Posterior cingulate gyrus (tissue), 11 donors: ENCODE measurements around the gene MUC5B.
"Not testable (repeated sequence)": the region's sequence is repeated elsewhere in the genome, so short reads cannot be mapped to it uniquely, and the experiment has no call there.

Source experiments
- DNase-seq, 10 donors: peaks; one replicate each; pipeline versions ENCODE4 v3.0.0 to v3.0.0-alpha.2; 2020 to 2021; ENCODE audit warnings: mixed read lengths in 3 of 10
- intact Hi-C: fragments of 100-400 bp; cut with DNase I; formaldehyde crosslinking; loops from one replicate; pipeline ENCODE4 v1.15.1; 2023

MUC5B gene, protein sequence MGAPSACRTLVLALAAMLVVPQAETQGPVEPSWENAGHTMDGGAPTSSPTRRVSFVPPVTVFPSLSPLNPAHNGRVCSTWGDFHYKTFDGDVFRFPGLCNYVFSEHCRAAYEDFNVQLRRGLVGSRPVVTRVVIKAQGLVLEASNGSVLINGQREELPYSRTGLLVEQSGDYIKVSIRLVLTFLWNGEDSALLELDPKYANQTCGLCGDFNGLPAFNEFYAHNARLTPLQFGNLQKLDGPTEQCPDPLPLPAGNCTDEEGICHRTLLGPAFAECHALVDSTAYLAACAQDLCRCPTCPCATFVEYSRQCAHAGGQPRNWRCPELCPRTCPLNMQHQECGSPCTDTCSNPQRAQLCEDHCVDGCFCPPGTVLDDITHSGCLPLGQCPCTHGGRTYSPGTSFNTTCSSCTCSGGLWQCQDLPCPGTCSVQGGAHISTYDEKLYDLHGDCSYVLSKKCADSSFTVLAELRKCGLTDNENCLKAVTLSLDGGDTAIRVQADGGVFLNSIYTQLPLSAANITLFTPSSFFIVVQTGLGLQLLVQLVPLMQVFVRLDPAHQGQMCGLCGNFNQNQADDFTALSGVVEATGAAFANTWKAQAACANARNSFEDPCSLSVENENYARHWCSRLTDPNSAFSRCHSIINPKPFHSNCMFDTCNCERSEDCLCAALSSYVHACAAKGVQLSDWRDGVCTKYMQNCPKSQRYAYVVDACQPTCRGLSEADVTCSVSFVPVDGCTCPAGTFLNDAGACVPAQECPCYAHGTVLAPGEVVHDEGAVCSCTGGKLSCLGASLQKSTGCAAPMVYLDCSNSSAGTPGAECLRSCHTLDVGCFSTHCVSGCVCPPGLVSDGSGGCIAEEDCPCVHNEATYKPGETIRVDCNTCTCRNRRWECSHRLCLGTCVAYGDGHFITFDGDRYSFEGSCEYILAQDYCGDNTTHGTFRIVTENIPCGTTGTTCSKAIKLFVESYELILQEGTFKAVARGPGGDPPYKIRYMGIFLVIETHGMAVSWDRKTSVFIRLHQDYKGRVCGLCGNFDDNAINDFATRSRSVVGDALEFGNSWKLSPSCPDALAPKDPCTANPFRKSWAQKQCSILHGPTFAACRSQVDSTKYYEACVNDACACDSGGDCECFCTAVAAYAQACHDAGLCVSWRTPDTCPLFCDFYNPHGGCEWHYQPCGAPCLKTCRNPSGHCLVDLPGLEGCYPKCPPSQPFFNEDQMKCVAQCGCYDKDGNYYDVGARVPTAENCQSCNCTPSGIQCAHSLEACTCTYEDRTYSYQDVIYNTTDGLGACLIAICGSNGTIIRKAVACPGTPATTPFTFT (N-terminal part only)

DNA sequence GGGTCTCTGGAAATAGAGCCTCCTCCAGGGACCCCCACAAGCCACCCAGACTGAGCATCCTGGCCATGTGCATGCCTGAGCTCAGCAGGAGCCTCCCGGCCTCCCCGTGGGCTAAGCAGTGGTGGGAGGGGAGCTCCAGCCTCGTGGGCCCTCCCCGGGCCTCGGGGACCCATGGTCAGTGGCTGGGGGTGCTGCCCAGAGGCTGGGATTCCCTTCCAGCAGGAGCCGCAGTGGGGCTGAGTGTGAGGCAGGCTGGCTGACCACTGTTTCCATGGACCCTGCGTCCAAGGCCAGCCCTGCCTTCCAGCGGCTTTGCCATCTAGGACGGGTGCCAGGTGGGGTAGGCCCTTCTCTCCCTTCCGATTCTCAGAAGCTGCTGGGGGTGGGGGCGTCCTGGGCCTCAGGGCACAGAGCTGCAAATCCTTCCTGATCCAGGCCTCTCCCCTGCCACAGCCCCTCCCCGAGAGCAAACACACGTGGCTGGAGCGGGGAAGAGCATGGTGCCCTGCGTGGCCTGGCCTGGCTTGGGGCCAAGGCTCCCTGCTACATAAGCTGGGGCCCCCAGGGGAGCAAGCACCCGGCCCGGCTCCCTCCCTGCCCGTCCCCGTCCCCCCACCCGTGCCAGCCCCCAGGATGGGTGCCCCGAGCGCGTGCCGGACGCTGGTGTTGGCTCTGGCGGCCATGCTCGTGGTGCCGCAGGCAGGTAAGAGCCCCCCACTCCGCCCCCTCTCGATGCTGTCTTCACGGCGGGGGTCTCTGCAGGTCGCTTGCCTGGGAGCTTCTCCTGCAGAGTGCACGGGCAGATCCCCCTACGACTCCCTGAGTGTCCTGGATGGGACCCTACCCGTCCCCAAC, at the start of gene MUC5B:
MUC5B (plus strand) TSS at position 576 of the 855 bp plus-strand sequence; CDS start at position 634, 58 bp downstream.
- peak in 5 of 10 donors; percentile 8 to 76 (median 63) for DNase-seq
- intact Hi-C loops = no loop called here

GRCh38 chr11:1173396-1173795, 49.5 kb upstream of the MUC5B start:
- DNase-seq, intact Hi-C loops: not testable (repeated sequence)

DNA sequence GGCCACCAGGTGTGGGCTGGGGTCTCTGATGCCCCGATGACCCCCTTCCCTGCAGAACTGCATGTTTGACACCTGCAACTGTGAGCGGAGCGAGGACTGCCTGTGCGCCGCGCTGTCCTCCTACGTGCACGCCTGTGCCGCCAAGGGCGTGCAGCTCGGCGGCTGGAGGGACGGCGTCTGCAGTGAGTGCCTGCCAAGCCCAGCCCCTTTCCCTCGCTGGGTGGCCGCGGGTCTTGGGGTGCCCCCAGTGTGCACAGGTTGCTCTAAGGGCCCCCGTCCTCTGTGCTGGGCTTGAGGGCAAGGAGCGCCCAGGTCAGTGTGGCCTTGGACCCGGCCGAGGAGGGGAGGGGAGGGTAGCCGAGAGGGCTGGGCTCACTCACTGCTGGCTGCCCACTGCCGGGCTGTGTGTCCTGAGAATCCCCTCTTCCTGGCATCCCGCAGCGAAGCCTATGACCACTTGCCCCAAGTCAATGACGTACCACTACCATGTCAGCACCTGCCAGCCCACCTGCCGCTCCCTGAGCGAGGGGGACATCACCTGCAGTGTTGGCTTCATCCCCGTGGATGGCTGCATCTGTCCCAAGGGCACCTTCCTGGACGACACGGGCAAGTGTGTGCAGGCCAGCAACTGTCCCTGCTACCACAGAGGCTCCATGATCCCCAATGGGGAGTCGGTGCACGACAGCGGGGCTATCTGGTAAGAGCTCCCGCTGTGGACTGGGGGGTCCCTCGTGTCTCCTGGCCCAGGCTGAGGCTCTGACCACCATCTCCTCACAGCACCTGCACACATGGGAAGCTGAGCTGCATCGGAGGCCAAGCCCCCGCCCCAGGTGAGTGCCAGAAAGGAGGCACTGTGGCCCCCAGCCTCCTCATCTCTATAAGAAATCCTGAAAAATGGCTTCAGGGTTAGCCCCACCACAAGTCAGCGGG, 48.2 kb upstream of the MUC5B start:
- DNase-seq = peak in 4 of 10 donors; percentile 20 to 76 (median 66)
- intact Hi-C loops = no loop called here

DNA sequence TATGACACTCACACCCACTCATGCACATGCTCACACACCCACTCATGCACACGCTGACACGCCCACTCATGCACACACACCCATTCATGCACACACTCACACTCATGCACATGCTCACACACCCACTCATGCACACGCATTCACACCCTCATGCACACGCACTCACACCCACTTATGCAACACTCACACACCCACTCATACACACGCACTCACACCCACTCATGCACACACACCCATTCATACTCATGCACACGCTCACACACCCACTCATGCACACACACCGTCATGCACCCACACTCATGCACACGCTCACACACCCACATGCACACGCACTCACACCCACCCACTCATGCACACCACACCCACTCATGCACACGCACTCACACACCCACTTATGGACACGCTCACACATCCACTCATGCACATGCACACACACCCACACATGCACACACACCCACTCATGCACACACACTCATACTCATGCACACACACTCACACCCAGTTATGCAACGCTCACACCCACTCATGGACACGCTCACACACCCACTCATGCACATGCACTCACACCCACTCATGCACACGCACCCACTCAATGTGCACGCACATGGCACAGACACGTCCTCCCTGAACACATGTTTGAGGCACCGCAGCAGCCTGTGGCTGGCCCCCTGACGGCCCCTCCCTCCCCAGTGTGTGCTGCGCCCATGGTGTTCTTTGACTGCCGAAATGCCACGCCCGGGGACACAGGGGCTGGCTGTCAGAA, 47.2 kb upstream of the MUC5B start:
- peak in 1 of 10 donors; percentile 56 for DNase-seq
- intact Hi-C loops = no loop called here

DNA sequence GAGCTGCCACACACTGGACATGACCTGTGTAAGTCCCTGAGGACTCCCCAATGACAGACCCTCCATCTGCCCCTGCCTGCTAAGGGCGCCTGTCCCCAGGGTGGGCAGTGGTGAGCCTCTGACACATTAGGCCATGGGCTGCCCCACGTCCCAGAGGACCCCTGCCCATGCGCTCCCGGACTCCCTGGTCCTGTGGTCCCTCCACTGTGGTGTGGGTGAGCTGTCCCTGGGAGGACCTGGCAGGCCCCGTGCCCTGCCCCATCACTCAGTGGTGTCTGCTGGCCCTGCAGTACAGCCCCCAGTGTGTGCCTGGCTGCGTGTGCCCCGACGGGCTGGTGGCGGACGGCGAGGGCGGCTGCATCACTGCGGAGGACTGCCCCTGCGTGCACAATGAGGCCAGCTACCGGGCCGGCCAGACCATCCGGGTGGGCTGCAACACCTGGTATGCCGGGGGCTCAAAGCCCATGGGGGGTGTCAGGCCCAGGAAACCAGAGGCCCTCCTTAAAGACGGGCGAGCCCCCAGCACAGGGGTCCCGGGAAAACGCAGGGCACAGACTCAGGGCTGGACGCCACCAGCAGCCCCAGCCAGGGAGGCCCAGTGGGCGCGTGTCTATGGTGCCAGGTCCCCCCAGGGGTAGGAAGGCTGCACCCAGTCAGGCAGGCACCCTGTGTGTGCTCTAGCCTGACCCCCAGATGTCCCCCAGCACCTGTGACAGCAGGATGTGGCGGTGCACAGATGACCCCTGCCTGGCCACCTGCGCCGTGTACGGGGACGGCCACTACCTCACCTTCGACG, 46.4 kb upstream of the MUC5B start:
- DNase-seq = peak in 4 of 10 donors; percentile 23 to 69 (median 63)
- intact Hi-C loops = no loop called here

GRCh38 chr11:1177020-1177770, 45.7 kb upstream of the MUC5B start:
- intact Hi-C loops = no loop called here

DNA sequence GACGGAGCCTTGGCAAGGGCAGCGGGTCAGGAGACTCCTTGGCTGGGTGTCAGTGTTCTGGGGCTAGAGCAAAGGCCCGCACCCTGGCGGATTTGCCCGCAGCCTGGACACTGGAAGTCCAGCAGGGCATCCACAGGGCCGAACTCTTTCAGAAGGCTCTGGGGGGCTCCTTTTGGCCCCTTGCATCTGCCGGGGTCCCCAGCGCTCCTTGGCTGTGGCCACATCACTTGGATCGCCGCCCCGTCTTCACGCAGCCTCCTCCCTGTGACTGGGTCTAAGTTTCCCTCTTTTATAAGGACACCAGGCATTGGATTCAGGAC, 45.1 kb upstream of the MUC5B start:
- peak in 4 of 10 donors; percentile 5 to 76 (median 38) for DNase-seq

More at GRCh38 chr11:1177020-1177770, 45.7 kb upstream of the MUC5B start:
- DNase-seq = peak in 5 of 10 donors; percentile 3 to 64 (median 52)

GRCh38 chr11:1178201-1178885, 44.5 kb upstream of the MUC5B start:
- DNase-seq = peak in 5 of 10 donors; percentile 6 to 84 (median 58)
- intact Hi-C loops = no loop called here

More for the DNA sequence above, 45.1 kb upstream of the MUC5B start:
- intact Hi-C loops = no loop called here

DNA sequence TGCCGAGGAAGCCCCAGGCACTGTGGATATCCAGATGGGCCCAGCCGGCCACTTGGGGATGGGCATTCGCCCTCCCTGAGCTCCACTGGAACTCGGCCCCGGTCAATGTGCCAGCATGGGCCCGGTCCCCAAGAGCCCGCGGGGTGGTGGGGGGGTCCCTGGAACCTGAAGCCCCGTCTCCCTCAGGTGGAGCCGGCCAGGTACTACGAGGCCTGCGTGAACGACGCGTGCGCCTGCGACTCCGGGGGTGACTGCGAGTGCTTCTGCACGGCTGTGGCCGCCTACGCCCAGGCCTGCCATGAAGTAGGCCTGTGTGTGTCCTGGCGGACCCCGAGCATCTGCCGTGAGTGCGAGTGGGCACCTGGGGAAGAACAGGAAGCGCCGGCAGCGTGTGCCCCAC, 44.0 kb upstream of the MUC5B start:
- intact Hi-C loops = no loop called here

DNA sequence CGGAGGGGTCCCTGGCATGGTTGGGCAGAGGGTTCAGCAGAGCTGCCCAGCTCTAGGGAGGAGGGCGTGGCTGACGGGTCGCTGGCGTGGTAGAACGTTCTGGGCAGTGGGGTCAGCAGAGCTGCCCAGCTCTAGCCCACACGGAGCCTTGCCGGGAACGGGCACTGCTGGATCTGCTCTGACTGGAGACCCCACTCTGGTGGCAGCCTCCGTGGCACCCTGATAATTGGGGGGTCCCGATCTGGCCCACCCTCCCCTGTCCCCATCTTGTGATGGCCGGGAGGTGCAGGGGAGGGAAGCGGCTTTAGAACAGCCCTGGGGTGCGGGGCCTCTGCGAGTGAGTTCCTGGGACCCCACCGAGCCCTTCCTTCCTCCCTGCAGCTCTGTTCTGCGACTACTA, 43.2 kb upstream of the MUC5B start:
- intact Hi-C loops = no loop called here
- peak in 4 of 10 donors; percentile 19 to 68 (median 48) for DNase-seq

More for the DNA sequence above, 44.0 kb upstream of the MUC5B start:
- DNase-seq = peak in 4 of 10 donors; percentile 4 to 79 (median 40)

DNA sequence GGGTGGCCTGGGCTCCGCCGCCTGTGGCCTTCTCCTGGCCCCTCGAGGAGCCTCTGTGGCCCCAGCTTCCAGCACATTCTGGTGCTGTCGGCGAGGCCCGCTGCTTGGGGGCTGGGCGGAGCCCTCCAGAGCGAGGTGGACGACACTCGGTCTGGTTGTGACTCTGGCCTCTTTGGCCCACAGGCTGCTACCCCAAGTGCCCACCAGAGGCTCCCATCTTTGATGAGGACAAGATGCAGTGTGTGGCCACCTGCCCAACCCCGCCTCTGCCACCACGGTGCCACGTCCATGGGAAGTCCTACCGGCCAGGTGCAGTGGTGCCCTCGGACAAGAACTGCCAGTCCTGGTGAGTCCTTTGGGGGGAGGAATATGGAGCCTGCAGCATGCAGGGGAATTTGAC, 42.7 kb upstream of the MUC5B start:
- peak in 3 of 10 donors; percentile 14 to 63 (median 61) for DNase-seq
- intact Hi-C loops = no loop called here

- intact Hi-C loops = no loop called here
- DNase-seq = peak in 3 of 10 donors; percentile 9 to 76 (median 52)
Measured at GRCh38 chr11:1180947-1181391, 41.9 kb upstream of the MUC5B start.

DNA sequence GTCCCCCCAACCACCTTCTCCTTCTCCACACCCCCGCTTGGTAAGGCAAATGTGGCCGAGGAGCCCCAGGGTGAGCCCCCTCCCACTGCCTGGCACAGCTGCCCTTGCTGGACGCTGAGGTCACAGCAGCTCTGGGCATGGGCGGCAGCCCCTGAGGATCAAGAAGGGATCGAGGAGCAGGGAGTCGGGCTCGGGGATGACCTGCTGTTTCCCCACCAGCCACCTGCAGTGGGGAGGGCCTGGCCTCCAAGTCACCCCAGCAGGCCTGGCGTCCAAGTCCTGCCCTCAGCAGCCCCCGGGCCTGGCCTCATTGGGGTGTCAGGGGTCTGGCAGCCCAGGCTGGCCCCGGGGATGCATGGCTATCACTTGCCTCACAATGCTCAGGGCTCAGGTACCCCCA, 41.4 kb upstream of the MUC5B start:
- peak in 2 of 10 donors; percentile 50 to 71 for DNase-seq
- intact Hi-C loops = no loop called here

DNA sequence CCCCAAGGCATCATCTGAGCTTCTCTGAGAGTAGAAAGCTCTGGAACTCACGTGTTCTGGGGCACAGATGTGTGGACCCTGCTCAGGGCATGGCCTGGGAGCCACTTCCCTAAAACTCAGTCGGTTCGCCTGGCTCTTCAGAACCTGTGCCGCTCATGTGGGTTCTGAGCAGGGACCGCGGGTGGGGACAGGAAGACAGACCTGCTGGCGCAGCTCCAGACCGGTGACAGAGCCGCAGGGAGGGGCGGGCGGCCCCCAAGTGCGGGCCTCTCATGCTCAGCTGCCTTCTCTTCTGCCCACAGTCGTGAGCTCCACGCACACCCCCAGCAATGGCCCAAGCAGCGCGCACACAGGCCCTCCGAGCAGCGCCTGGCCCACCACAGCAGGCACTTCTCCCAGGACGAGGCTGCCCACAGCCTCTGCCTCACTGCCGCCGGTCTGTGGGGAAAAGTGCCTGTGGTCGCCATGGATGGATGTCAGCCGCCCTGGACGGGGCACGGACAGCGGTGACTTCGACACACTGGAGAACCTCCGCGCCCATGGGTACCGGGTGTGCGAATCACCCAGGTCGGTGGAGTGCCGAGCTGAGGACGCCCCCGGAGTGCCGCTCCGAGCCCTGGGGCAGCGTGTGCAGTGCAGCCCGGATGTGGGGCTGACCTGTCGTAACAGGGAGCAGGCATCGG, 40.9 kb upstream of the MUC5B start:
- peak in 3 of 10 donors; percentile 21 to 80 (median 67) for DNase-seq
- intact Hi-C loops = no loop called here

GRCh38 chr11:1184139-1184538, 38.7 kb upstream of the MUC5B start:
- intact Hi-C loops = not testable (repeated sequence)
- peak in 2 of 10 donors; percentile 28 to 44 for DNase-seq
